SK-N-MC (cell line): ENCODE measurements around the gene P2RY8.
"Not testable (repeated sequence)": the region's sequence is repeated elsewhere in the genome, so short reads cannot be mapped to it uniquely, and the experiment has no call there.

ENCODE experiments used
- DNase-seq: peaks from one replicate; pipeline ENCODE4 v3.0.0-alpha.2; 2011; ENCODE audit warnings: low read depth, low spot score
- H3K27ac ChIP-seq: fragments of 200-600 bp; sonication (generic); 2 replicates; pipeline ENCODE4 v1.5.1; 2016; ENCODE audit warnings: mixed run types
- H3K36me3 ChIP-seq: fragments of 200-600 bp; sonication (generic); 2 replicates; pipeline ENCODE4 v1.6.1; 2017; ENCODE audit warnings: antibody characterized with exemption, low read length, mixed read lengths; ENCODE audit not compliant: insufficient read depth
- H3K4me3 ChIP-seq: fragments of 200-600 bp; sonication (generic); 2 replicates; pipeline ENCODE4 v1.5.1; 2016
- H3K9ac ChIP-seq: fragments of 200-600 bp; sonication (generic); 2 replicates; pipeline ENCODE4 v1.8.0; 2017; ENCODE audit warnings: mixed run types, mixed read lengths; ENCODE audit not compliant: insufficient read length
- H3K9me3 ChIP-seq: fragments of 200-600 bp; sonication (generic); 2 replicates; pipeline ENCODE4 v1.6.1; 2017; ENCODE audit warnings: low read depth, mild to moderate bottlenecking, antibody characterized with exemption, low read length, moderate library complexity, mixed read lengths
- EZH2 ChIP-seq: fragments of 200-600 bp; sonication (generic); IDR thresholded peaks from one replicate; pipeline ENCODE4 v1.6.1; 2017; ENCODE audit warnings: antibody characterized with exemption
- FOXP2 ChIP-seq: optimal IDR thresholded peaks from 2 replicates; pipeline ENCODE3; 2011; ENCODE audit warnings: mild to moderate bottlenecking, moderate library complexity; ENCODE audit not compliant: insufficient read depth; ENCODE audit errors: extremely low read length, control extremely low read depth
- POLR2AphosphoS5 ChIP-seq: IDR thresholded peaks from 2 replicates; pipeline ENCODE4 v1.6.1; 2012; ENCODE audit warnings: mild to moderate bottlenecking, low read depth, low read length, borderline replicate concordance

P2RY8 gene, protein sequence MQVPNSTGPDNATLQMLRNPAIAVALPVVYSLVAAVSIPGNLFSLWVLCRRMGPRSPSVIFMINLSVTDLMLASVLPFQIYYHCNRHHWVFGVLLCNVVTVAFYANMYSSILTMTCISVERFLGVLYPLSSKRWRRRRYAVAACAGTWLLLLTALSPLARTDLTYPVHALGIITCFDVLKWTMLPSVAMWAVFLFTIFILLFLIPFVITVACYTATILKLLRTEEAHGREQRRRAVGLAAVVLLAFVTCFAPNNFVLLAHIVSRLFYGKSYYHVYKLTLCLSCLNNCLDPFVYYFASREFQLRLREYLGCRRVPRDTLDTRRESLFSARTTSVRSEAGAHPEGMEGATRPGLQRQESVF

GRCh38 chrX:1537031-1537715 is at the start of gene P2RY8:
Gene P2RY8 (minus strand): TSS chrX:1537185. CDS start chrX:1466558, 70,627 bp downstream.
- H3K27ac ChIP-seq = no peak within 1 kb of the TSS
- no peak within 1 kb of the TSS for H3K9ac ChIP-seq
- no peaks in the 10 kb centered on the region for H3K9me3 ChIP-seq
- H3K36me3 ChIP-seq = no peaks in the 10 kb centered on the region
- TF ChIP-seq POLR2AphosphoS5 (no peak), EZH2 (no peak), FOXP2 (no peak)
- no peak for DNase-seq
- H3K4me3 ChIP-seq = peak within 1 kb of the TSS; percentile 37; the same call in 1 of the 2 replicates

DNA sequence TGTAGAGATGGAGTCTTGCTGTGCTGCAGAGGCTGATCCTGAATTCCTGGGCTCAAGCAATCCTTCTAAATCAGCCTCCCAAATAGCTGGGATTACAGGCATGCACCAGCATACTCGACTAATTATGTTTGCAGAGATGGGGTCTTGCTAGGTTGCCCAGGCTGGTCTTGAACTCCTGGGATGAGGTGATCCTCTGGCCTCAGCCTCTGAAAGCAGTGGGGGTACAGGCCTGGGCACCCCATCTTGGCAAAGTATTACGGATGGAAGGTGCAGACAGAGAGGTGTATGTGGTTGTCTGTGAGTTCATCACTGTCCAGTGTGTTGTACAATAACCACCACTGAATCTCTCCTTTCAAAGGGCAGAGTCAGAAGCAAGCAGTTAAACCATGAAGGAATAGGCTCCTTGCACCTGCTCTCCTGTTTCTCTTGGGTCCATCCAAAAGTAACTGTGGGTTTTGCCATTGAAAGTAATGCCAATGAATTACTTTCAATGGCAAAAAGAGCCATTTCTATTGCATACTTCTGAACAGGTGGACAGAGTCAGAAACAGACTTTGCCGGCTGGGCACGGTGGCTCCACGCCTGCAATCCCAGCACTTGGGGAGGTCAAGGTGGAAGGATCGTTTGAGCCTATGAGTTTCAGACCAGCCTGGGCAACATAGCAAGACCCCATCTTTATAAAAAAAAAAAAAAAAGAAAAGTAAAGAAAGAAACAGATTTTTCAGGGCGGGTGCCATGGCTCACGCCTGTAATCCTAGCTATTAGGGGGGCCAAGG is 47.4 kb upstream of the P2RY8 start:
- Histone ChIP-seq H3K27ac (no peak overlapping the region), H3K9ac (no peak overlapping the region), H3K9me3 (no peaks in the 10 kb centered on the region), H3K36me3 (no peaks in the 10 kb centered on the region), H3K4me3 (no peak overlapping the region)
- DNase-seq = no peak
- TF ChIP-seq POLR2AphosphoS5 (no peak), EZH2 (no peak), FOXP2 (no peak)

- H3K9ac ChIP-seq = no peak overlapping the region
- no peak overlapping the region for H3K27ac ChIP-seq
- no peaks in the 10 kb centered on the region for H3K9me3 ChIP-seq
- no peak for TF ChIP-seq POLR2AphosphoS5
- no peaks in the 10 kb centered on the region for H3K36me3 ChIP-seq
- DNase-seq = no peak
- no peak overlapping the region for H3K4me3 ChIP-seq
These were observed 45.9 kb upstream of the P2RY8 start for GRCh38 chrX:1582686-1583437.

DNA sequence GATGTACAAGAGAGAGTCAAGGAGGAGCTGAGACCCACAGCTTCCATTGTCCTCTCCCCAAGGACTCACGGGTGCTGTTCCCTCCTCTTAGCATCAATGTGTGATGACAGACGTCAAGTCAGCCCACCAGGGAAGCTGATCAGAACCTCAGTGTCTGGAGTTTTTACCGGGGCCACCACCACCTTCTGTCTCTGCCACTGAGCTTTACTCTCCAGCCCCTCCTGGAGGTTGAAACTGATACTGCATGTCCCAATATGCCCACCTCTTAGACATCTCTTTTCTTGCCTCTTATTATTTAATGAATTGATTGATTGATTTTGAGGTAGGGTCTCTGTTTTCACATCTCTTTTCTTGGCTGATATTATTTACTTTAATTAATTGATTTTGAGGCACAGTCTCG is 44.1 kb upstream of the P2RY8 start:
- no peak for TF ChIP-seq FOXP2
- no peak for TF ChIP-seq EZH2
- TF ChIP-seq POLR2AphosphoS5 = no peak
- no peaks in the 10 kb centered on the region for H3K36me3 ChIP-seq
- H3K9ac ChIP-seq = no peak overlapping the region
- no peak overlapping the region for H3K4me3 ChIP-seq
- H3K27ac ChIP-seq = no peak overlapping the region
- no peaks in the 10 kb centered on the region for H3K9me3 ChIP-seq
- no peak for DNase-seq

GRCh38 chrX:1578511-1579173 is 41.7 kb upstream of the P2RY8 start:
- no peak overlapping the region for H3K27ac ChIP-seq
- H3K4me3 ChIP-seq = no peak overlapping the region
- DNase-seq = no peak
- no peak overlapping the region for H3K9ac ChIP-seq
- H3K36me3 ChIP-seq = no peaks in the 10 kb centered on the region
- no peaks in the 10 kb centered on the region for H3K9me3 ChIP-seq
- TF ChIP-seq EZH2 (no peak), POLR2AphosphoS5 (no peak), FOXP2 (no peak)

- H3K9ac ChIP-seq = no peak overlapping the region
- H3K36me3 ChIP-seq = no peaks in the 10 kb centered on the region
- no peak for DNase-seq
- no peak for TF ChIP-seq FOXP2
- no peak overlapping the region for H3K4me3 ChIP-seq
- H3K27ac ChIP-seq = no peak overlapping the region
- no peaks in the 10 kb centered on the region for H3K9me3 ChIP-seq
These were observed 40.9 kb upstream of the P2RY8 start for GRCh38 chrX:1577845-1578244.

- H3K36me3 ChIP-seq = no peaks in the 10 kb centered on the region
- H3K27ac ChIP-seq = no peak overlapping the region
- TF ChIP-seq POLR2AphosphoS5 = no peak
- TF ChIP-seq EZH2 = no peak
- no peak overlapping the region for H3K9ac ChIP-seq
- H3K4me3 ChIP-seq = no peak overlapping the region
- no peaks in the 10 kb centered on the region for H3K9me3 ChIP-seq
- no peak for DNase-seq
These were observed 39.4 kb upstream of the P2RY8 start for GRCh38 chrX:1576201-1576992.

GRCh38 chrX:1574181-1574580 is 37.2 kb upstream of the P2RY8 start:
- H3K9me3 ChIP-seq, H3K9ac ChIP-seq, H3K36me3 ChIP-seq, DNase-seq, H3K27ac ChIP-seq, H3K4me3 ChIP-seq: not testable (repeated sequence)
